GM12873 (cell line): ENCODE measurements around the gene SLC16A9.

Source experiments
- CTCF ChIP-seq: IDR thresholded peaks from 2 replicates; pipeline ENCODE4 v1.5.1; 2012; ENCODE audit warnings: low read depth, mild to moderate bottlenecking, moderate library complexity, low read length, control low read depth; ENCODE audit not compliant: insufficient read depth; ENCODE audit errors: missing control alignments

Gene SLC16A9

GRCh38 chr10:59628456-59628855, 81.2 kb downstream of the SLC16A9 start:
- TF ChIP-seq CTCF = no peak

DNA sequence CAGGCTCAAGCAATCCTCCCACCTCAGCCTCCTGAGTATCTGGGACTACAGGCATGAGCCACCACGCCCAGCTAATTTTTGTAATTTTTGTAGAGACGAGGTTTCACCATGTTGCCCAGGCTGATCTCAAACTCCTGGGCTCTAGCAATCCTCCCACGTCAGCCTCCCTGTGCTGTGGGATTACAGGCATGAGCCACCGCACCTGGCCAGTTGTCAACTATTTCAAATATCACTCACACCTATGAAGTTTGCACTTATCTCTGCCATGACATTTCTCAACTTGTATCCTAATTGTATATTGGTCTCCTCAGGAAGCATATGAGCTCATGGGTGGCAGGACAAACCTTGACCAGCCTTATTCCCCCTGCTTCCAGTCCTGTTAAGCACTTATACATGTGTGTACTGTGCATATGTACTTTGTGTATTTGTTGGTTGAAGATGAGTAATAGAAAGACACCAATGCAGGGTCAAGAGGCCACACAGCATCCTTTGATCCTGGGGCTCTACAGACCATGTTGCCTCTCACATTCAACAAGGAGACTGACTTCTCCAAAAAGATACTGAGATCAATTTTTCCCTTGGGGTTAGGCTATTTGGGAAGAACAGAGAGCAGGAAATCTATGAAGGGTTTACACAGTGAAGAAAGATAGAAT, 82.2 kb downstream of the SLC16A9 start:
- no peak for TF ChIP-seq CTCF

- TF ChIP-seq CTCF = no peak
Measured at GRCh38 chr10:59626523-59626869, 83.2 kb downstream of the SLC16A9 start.

- peak; percentile 73 for TF ChIP-seq CTCF
Measured at GRCh38 chr10:59625721-59626522, 83.7 kb downstream of the SLC16A9 start.

- TF ChIP-seq CTCF = no peak
Measured at GRCh38 chr10:59624951-59625350, 84.7 kb downstream of the SLC16A9 start.

GRCh38 chr10:59624136-59624535, 85.5 kb downstream of the SLC16A9 start:
- TF ChIP-seq CTCF = no peak
